ENCODE results near the gene KRTAP2-3.
"Not testable (repeated sequence)": the region's sequence is repeated elsewhere in the genome, so short reads cannot be mapped to it uniquely, and the experiment has no call there.

Gene KRTAP2-3

DNA sequence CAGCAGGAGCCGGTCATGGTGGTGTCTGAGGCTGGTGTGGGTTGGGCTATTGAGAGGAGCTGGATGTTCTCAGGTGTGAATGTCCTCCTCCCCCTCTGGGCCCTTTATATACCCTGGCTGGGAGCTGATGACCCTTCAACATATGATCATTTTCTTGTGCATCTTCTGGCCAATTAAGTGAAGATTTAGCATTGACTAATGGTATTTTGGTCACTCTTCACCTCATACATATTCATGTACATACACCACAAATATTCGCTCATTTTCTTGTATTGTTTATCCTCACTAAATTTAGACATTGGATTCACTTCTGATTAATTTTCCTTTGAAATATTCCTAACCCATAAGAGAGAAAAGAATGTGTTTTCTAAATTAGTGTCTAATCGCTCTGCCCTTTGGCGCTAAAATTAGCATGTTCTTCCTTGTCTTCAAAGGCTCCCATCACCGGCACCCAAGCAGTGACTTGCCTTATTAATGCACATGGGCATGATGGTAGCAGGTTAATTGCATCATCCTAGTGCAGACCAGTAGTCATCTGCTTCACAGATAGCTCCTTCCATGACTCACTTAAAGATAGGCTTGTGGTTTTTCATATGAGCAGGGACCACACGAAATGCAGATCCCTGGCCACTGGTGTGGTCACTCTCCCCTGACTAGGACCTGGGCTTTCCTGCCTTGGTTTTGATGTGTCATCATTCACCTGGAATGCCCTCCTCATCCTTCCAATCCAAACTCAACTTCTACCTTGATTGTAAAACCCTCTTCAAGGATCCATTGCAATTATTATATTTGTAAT lies 6.1 kb upstream of the KRTAP2-3 start, which contains the start of gene KRTAP2-4:
KRTAP2-4 (minus strand) TSS at position 51 of the 796 bp plus-strand sequence; CDS start at position 17, 34 bp downstream.
- no peak for DNase-seq

DNA sequence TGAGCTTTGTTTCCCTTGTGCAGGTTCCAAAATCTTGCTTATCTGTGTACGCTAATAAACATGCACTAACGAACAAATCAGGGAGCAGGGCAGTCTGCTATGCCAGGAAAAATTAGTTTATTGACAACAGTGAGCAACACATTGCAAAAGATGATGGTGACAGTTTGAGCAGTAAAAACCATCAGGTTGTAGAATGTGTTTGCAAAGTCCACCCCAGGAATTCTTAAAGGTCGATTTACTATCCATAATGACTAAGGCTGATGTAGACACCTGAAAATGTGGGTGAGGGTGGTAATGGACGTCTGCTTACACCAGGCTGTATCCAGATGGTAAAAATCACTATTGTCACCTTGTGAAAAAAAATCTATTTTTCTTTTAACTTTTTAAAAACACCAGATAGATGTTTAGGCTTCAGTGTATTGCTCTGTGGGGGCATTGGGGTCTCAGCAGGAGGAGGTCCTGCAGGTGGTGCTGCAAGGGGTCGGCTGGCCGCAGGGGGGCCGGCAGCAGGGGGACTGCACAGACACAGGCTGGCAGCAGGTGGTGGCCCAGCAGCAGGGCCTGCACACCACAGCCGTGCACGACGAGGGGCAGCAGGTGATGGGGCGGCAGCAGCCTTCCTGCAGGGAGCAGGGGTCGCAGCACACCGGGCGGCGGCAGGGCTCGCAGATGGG lies 5.2 kb upstream of the KRTAP2-3 start:
- DNase-seq = not testable (repeated sequence)

DNA sequence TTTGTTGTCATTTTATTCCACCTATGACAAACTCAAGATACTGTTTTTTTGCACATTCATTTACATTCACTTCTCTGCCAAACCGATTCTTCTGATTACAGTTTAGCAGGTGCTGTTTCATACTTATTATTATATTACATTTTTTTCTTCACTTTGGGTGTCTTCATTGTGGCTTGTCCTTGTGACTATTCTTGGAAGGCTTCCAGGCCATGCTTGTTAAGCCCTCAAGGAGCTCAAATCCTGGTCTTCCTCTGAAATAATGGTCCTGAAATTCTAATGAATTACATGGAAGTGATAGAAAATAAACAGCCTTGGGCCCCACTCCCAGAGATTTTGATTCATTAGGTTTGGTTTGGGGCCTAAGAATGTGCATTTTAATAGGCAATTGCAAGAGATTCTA lies 4.4 kb upstream of the KRTAP2-3 start:
- no peak for DNase-seq

DNA sequence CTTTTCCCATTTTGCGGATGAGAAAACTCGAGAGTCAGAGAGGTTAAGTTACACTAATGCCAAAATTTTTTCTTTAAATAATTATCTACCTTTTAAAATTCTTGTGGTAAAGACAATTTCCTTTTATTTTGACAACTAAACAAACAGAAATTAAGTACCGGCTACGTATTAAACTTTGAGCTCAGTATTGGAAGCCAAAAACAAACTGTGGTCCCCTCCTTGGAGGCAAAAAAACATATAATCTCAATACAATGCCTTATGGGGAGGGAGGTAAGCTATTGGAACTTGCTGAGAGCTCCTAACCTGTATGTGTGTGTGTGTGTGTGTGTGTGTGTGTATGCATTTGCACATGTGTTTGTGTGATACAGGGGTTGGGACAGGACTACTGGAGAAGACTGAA lies 3.5 kb upstream of the KRTAP2-3 start:
- no peak for DNase-seq

DNA sequence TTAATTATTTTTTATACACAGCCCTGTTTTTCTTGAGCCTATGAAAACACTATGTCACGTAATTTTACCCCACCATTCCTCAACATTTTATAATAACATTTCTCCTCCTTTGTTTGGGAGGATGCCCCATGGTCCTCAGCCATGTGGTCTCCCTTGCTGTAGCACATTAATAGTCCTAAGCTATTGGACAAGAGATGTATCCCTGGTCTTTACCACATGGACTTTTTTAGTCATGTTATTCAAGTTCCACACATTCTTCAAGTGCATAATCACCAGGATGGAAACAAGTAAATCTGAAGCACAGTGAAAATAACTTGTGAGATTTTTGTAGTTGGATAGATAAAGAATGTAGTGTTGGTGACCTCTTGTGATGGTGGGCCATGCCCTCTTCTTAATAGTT lies 2.0 kb upstream of the KRTAP2-3 start:
- no peak for DNase-seq

DNA sequence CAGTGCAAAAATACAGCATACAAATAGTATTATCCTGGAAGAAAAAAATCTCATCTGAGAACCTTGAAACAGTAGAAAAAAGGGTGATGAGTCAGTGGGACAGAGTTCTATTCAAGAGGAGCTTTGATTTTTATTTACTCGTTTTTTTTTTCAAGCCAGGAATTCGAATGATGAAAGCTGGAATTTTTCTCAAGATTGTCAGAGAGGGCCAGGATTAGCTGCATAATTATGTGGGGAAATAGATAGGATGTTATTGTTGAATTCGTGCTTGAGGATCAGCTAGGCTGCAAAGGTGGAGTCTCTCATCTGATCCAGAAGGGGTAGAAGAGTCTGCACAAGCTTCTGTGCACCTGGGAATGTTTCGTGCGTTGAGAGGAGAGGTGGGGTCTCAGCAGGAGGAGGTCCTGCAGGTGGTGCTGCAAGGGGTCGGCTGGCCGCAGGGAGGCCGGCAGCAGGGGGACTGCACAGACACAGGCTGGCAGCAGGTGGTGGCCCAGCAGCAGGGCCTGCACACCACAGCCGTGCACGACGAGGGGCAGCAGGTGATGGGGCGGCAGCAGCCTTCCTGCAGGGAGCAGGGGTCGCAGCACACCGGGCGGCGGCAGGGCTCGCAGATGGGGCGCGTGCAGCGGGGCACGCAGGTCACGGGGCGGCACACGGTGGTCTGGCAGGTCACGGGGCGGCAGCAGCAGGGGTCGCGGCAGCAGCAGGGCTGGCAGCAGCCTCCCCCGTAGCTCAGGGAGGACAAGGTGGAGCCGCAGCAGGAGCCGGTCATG lies 450 bp downstream of the KRTAP2-3 start:
- not testable (repeated sequence) for DNase-seq

DNA sequence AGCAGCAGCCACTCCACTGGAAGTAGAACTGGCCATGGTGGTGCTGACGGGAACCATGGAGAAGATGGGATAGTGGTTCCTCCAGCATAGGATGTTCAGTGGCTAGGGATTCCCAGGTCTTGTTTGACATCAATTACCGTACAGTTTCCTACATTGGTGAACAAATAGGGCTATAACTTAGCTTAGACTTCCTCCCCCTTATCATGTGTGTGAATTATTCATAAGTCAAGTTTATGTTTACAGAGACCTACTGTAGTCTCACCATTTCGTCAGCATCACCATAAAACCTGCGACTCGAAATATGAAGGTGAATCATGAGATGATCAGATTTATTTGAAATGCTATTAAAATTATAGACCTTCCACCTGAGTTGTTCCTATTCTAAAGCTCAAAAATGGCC lies 1.2 kb downstream of the KRTAP2-3 start:
- DNase-seq = no peak

DNA sequence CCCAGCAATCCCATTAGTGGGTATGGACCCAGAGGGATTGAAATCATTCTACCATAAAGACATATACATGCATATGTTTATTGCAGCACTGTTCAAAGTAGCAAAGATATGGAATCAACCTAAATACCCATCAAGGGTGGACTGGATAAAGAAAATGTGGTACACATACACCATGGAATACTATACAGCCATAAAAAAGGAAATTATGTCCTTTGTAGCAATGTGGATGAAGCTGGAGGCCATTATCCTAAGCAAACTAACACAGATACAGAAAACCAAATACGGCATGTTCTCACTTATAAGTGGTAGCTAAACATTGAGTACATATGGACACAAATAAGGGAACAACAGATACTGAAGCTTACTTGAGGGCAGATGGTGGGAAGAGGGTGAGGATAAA lies 2.4 kb downstream of the KRTAP2-3 start:
- no peak for DNase-seq

DNA sequence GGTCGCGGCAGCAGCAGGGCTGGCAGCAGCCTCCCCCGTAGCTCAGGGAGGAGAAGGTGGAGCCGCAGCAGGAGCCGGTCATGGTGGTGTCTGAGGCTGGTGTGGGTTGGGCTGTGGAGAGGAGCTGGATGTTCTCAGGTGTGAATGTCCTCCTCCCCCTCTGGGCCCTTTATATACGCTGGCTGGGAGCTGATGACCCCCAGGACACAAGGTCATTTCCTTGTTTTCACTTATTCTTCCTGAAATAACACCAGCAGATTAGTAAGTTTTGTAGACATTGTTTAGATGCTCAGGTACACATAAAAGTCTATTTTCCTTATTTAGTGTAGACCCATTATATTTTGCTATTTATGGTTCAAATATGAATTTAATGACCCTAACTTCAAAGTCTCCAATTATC lies 4.8 kb downstream of the KRTAP2-3 start, which contains the start of gene KRTAP2-2:
KRTAP2-2 (minus strand) TSS at position 101 of the 400 bp plus-strand sequence; CDS start at position 82, 19 bp downstream.
- not testable (repeated sequence) for DNase-seq

DNA sequence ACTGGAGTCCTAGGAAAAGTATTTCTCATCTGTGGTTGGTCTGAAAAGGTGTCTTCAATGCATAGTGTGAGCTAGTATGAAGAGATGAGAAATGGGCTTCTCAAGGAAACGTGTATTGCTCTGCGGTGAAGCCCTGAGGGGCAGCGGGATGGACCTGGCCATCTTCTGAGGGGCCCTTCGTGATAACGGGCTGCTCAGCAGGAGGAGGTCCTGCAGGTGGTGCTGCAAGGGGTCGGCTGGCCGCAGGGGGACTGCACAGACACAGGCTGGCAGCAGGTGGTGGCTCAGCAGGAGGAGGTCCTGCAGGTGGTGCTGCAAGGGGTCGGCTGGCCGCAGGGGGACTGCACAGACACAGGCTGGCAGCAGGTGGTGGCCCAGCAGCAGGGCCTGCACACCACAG lies 5.4 kb downstream of the KRTAP2-3 start:
- not testable (repeated sequence) for DNase-seq

DNA sequence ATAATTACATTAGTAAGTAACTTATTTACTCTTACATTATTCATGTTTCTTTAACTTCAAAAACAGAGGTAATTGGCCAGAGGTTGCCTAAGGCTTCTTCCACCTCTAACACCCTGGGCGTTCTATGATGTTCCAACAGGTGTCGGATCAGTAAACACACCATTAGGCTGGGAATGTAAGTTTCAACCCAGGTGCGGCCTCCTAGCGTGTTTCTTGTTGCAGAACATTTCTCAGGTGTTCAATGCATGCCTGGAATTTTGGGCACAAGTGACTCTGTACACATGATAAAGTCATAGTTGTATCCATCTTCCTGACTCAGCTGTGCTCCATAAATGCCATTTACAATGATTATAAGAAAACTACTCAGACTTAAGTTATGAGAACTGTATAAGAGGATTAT lies 5.9 kb downstream of the KRTAP2-3 start:
- no peak for DNase-seq

DNA sequence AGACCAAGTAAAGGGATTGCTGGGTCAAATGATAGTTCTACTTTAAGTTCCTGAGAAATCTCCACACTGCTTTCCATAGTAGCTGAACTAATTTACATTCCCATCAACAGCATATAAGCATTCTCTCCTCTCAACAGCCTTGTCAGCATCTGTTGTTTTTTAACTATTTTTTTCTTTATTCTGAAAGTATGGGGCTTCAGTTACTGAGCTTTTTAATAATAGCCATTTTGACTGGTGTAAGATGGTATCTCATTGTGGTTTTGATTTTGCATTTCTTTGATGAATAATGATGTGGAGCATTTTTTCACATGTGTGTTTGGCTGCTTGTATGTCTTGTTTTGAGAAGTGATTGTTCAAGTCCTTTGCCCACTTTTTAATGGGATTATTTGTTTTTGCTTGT lies 7.3 kb downstream of the KRTAP2-3 start:
- no peak for DNase-seq

DNA sequence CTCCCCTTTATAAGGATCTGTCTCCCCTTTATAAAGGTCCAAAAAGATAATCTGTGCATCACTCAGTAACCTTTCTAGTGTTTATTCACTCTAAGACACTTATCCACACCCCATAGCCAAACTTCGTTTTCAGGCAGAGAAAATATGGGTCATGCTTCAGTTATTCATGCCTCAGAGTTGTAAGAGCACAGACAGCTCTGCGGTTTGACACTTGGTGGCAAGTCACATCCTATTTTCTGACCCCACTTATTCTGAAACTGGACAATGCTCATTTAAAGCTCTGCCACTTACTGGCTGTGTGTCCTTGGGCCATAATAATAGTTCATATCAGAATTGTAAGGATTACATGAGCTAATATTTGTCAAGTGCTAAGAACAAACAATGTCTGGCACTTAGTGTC lies 10.8 kb downstream of the KRTAP2-3 start:
- no peak for DNase-seq

DNA sequence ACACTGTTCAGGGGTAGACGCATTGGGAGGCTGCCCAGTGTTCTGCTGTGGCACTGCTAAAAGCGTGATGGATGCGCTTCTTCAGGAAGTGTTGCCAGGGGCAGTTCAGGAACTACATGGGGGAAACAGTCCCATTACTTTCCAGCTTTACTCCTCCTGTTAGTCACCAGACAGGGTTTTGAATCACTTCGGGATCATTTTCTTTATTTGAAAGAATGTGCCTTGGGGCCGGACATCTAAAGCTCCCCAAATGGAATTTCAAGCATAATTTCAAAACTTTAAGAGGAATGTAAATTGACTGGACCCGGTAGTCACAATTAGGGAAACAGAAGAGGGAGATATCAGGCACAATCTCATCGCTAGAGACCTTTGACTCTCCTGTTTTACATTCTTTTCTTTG lies 11.5 kb downstream of the KRTAP2-3 start:
- DNase-seq = no peak

DNA sequence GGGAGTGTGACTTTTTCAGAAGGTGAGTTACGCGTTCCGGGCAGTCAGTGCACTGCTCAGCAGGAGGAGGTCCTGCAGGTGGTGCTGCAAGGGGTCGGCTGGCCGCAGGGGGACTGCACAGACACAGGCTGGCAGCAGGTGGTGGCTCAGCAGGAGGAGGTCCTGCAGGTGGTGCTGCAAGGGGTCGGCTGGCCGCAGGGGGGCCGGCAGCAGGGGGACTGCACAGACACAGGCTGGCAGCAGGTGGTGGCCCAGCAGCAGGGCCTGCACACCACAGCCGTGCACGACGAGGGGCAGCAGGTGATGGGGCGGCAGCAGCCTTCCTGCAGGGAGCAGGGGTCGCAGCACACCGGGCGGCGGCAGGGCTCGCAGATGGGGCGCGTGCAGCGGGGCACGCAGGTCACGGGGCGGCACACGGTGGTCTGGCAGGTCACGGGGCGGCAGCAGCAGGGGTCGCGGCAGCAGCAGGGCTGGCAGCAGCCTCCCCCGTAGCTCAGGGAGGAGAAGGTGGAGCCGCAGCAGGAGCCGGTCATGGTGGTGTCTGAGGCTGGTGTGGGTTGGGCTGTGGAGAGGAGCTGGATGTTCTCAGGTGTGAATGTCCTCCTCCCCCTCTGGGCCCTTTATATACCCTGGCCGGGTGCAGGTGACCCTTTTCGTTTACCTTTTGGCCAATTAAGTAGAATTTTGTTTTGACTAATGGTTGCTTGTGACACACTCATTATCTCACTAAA lies 13.0 kb downstream of the KRTAP2-3 start, which contains the start of gene KRTAP2-1:
KRTAP2-1 (minus strand) TSS at position 582 of the 731 bp plus-strand sequence; CDS start at position 533, 49 bp downstream.
- DNase-seq = not testable (repeated sequence)

DNA sequence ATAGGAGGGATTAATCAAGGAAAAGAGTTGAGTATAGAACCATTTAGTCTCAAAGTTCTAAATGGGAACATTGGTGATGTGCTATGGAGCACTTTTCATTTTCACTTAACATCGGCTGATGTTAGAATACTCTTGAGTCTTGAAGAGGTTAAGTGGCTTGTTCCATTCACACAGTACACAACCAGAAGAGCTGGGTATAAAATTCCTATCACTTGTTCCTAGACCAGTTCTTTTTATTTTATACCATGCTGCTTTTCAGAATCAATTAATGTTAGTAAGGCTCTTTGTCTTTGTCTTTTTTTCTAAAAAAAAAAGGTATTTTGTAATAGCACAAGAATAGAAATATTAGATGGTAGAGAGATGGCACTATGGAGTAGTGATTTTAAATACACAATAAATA lies 17.0 kb downstream of the KRTAP2-3 start:
- DNase-seq = no peak

DNA sequence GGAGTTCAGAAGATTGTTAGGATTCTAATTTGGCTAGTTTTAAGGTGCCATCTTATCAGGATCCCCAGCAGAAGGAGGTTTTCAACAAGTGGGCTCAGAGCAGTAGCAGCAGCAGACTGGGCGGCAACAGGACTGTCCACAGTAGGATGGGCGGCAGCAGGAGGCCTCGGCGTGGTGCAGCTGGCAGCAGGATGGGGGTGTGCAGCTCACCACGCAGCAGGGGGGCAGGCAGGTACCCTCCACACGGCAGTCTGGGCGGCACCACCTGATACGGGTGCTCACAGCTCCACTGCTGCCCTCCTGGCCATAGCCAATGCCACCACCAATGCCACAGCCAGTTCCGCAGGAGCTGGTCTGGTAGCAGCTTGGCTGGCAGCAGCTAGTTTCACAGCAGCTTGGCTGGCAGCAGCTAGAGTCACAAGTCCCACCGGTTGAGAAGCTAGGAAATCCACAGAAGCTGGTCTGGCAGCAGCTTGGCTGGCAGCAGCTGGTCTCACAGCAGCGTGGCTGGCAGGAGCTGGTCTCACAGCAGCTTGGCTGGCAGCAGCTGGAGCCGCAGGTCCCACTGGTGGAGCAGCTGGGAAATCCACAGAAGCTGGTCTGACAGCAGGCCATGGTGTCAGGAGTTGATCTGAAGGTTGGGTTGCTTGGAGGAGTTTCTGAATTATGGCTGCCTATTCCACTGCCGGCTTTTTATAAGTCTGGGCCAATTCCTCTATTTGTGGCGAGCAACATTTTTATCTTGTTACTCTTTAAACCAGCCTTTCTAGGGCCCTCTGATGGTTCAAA lies 18.9 kb downstream of the KRTAP2-3 start, which contains the start of gene KRTAP1-1:
KRTAP1-1 (minus strand) TSS at position 668 of the 789 bp plus-strand sequence; CDS start at position 615, 53 bp downstream.
- DNase-seq = peak; percentile 47

DNA sequence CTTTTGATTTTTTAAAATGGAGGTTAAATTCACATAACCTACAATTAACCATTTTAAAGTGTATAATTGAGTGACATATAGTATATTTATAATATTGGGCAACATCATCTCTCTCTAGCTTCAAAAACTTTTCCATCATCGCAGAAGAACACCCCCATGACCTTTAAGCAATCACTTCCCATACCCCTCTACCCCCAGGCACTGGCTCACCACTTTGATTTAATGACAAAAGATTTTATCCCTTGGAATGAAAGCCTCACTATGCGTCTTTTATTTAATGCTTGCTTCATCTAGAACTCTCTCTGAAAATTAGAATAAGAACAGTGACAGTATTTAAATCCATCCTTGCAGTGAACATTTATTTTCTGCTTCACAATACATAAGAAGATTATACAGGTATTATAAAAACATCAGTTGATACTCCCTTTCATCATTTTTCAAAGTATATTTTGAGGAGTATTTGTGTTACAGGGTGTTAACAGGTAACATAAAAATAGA lies 22.0 kb downstream of the KRTAP2-3 start:
- no peak for DNase-seq

DNA sequence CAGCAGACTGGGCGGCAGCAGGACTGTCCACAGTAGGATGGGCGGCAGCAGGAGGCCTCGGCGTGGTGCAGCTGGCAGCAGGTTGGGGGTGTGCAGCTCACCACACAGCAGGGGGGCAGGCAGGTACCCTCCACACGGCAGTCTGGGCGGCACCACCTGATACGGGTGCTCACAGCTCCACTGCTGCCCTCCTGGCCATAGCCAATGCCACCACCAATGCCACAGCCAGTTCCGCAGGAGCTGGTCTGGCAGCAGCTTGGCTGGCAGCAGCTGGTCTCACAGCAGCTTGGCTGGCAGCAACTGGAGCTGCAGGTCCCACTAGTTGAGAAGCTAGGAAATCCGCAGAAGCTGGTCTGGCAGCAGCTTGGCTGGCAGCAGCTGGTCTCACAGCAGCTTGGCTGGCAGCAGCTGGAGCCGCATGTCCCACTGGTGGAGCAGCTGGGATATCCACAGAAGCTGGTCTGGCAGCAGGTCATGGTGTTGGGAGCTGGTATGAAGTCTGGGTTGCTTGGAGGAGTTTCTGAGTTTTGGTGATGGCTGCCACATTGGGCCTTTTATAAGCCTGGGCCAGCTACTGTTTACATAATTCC lies 25.5 kb downstream of the KRTAP2-3 start, which contains the start of gene KRTAP1-3:
KRTAP1-3 (minus strand) TSS at position 529 of the 590 bp plus-strand sequence; CDS start at position 476, 53 bp downstream.
- DNase-seq = not testable (repeated sequence)

DNA sequence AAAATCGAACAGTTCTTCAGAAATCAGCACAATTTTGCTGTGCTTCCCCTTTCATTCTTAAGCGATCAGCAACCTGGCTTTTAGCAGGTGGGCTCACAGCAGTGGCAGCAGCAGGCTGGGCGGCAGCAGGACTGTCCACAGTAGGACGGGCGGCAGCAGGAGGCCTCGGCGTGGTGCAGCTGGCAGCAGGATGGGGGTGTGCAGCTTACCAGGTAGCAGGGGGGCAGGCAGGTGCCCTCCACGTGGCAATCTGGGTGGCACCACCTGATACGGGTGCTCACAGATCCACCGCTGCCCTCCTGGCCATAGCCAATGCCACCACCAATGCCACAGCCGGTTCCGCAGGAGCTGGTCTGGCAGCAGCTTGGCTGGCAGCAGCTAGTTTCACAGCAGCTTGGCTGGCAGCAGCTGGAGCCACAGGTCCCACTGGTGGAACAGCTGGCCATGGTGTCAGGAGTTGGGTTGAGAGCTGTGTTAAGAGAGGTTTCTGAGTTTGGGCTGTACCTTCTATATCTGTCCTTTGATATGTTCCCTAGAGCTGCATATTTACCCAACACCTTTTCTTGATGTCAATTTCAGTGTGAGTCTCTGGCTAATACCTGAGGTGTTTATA lies 30.2 kb downstream of the KRTAP2-3 start, which contains the start of gene KRTAP1-4:
KRTAP1-4 (minus strand) TSS at position 563 of the 613 bp plus-strand sequence; CDS start at position 446, 117 bp downstream.
- no peak for DNase-seq

All from left hindlimb (tissue), 1 donor.